ENCODE data around the gene CNTNAP2. TPM values are rescaled to one million over a fixed set of nuclear protein-coding genes. Genes with fewer than 3 reads are reported as not detected.

CNTNAP2 gene
- total RNA-seq, 4 donors from 2014 or later: not detected

- TF ChIP-seq POLR2A (IDR thresholded peaks at IDR 0.05) (no peak), CTCF (IDR thresholded peaks at IDR 0.05 in 4 of 5, conservative IDR thresholded peaks at IDR 0.05 in 1 of 5) (no peak)
- in situ Hi-C loops (cut with MboI; ENCODE audit: low sequenced_read_pairs in 4 of 4): no loop called here
- no peaks in the 10 kb centered on the region for H3K27me3 ChIP-seq
- H3K27ac ChIP-seq: no peak overlapping the region
- no peak for ATAC-seq
- H3K4me1 ChIP-seq: no peaks in the 10 kb centered on the region
- H3K9me3 ChIP-seq: no peaks in the 10 kb centered on the region
- intact Hi-C loops (cut with DNase I; ENCODE audit: low total_unique reads): no loop called here
- no peak for DNase-seq
- no peaks in the 10 kb centered on the region for H3K36me3 ChIP-seq
- H3K4me3 ChIP-seq: no peak overlapping the region
Measured at GRCh38 chr7:146201945-146202344, 85.3 kb downstream of the CNTNAP2 start.

DNA sequence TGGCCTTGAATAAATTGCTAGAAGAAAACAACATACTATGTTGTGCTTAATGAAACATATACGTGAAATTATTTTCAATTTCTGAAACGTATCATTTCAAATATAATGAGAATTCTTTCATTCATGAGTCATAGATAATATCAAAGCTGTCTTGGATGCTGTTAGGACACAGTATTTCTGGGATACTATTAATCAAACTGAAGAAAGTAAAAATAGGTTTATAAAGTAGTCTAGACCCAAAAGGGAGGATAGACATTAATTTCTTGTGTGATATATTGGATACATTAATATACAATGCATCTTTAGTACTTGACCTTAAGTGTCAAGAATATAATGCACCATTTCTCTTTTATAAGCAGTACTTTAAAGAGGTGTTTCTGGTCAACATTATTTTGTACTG, 89.7 kb downstream of the CNTNAP2 start:
- H3K36me3 ChIP-seq: no peaks in the 10 kb centered on the region
- no peaks in the 10 kb centered on the region for H3K27me3 ChIP-seq
- H3K9me3 ChIP-seq: no peaks in the 10 kb centered on the region
- no peak for DNase-seq
- intact Hi-C loops (cut with DNase I; ENCODE audit: low total_unique reads) (no loop called here), in situ Hi-C loops (cut with MboI; ENCODE audit: low sequenced_read_pairs in 4 of 4) (no loop called here)
- no peaks in the 10 kb centered on the region for H3K4me1 ChIP-seq
- no peak overlapping the region for H3K27ac ChIP-seq
- TF ChIP-seq CTCF (IDR thresholded peaks at IDR 0.05 in 4 of 5, conservative IDR thresholded peaks at IDR 0.05 in 1 of 5) (no peak), POLR2A (IDR thresholded peaks at IDR 0.05) (no peak)
- H3K4me3 ChIP-seq: no peak overlapping the region
- ATAC-seq: no peak

DNA sequence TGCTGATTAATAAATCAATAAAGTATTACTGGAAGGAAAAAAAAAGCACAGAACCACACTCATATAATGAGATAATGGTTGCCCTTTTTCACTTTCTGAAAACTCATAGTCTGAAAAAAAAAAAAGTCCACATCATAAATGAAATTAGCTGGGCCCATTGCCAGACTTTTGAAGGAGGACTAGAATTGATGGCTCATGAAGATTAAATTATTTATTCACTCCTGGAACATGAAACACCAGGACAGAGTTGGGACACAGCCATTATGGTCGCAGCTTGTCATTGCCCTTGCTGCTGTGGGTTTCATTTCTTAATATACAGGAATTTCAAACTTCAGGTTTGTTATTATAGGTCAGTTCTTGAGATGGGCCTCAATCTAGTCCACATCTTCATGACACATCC, 91.9 kb downstream of the CNTNAP2 start:
- TF ChIP-seq POLR2A (IDR thresholded peaks at IDR 0.05) (no peak), CTCF (IDR thresholded peaks at IDR 0.05 in 4 of 5, conservative IDR thresholded peaks at IDR 0.05 in 1 of 5) (no peak)
- in situ Hi-C loops (cut with MboI; ENCODE audit: low sequenced_read_pairs in 4 of 4): no loop called here

DNA sequence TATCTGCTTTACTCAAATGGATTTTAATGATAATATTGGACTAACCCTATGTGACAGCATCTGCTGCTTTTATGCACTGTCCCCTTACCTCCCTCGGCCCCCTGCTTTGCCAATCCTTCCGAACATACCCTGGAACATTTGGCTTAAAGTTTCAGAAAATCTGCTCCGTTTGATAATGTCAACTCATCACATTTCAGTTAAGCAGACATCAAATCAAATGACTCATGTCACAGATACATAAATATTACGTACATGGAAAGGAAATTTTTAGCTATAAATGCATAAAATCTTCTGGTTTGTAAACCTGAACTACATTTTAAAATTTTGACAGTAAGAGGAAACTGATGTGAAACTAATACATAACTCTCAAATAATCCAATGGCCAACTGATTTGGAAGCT, 98.2 kb downstream of the CNTNAP2 start:
- no peak overlapping the region for H3K27ac ChIP-seq
- intact Hi-C loops (cut with DNase I; ENCODE audit: low total_unique reads): no loop called here
- no peak overlapping the region for H3K4me3 ChIP-seq
- ATAC-seq (no peak), DNase-seq (no peak)
- TF ChIP-seq CTCF (IDR thresholded peaks at IDR 0.05 in 4 of 5, conservative IDR thresholded peaks at IDR 0.05 in 1 of 5) (no peak), POLR2A (IDR thresholded peaks at IDR 0.05) (no peak)
- H3K4me1 ChIP-seq: no peaks in the 10 kb centered on the region
- H3K27me3 ChIP-seq: no peaks in the 10 kb centered on the region
- in situ Hi-C loops (cut with MboI; ENCODE audit: low sequenced_read_pairs in 4 of 4): no loop called here
- H3K36me3 ChIP-seq: no peaks in the 10 kb centered on the region
- no peaks in the 10 kb centered on the region for H3K9me3 ChIP-seq

More for the DNA sequence above, 91.9 kb downstream of the CNTNAP2 start:
- intact Hi-C loops (cut with DNase I; ENCODE audit: low total_unique reads): no loop called here
- no peak for DNase-seq
- Histone ChIP-seq H3K27me3 (no peaks in the 10 kb centered on the region), H3K4me3 (no peak overlapping the region), H3K36me3 (no peaks in the 10 kb centered on the region), H3K4me1 (no peaks in the 10 kb centered on the region), H3K27ac (no peak overlapping the region), H3K9me3 (no peaks in the 10 kb centered on the region)
- ATAC-seq: no peak

- TF ChIP-seq CTCF (IDR thresholded peaks at IDR 0.05 in 4 of 5, conservative IDR thresholded peaks at IDR 0.05 in 1 of 5): no peak
- TF ChIP-seq POLR2A (IDR thresholded peaks at IDR 0.05): no peak
Measured at GRCh38 chr7:146216396-146217041, 99.9 kb downstream of the CNTNAP2 start.

More at GRCh38 chr7:146216396-146217041, 99.9 kb downstream of the CNTNAP2 start:
- intact Hi-C loops (cut with DNase I; ENCODE audit: low total_unique reads): no loop called here
- ATAC-seq (no peak), DNase-seq (no peak)
- Histone ChIP-seq H3K9me3 (no peaks in the 10 kb centered on the region), H3K27me3 (no peaks in the 10 kb centered on the region), H3K4me3 (no peak overlapping the region), H3K36me3 (no peaks in the 10 kb centered on the region), H3K4me1 (no peaks in the 10 kb centered on the region), H3K27ac (no peak overlapping the region)
- in situ Hi-C loops (cut with MboI; ENCODE audit: low sequenced_read_pairs in 4 of 4): no loop called here

Data from gastrocnemius medialis (tissue), 4 donors.